Neural cell (in vitro differentiated cells): ENCODE results near the gene UBE3A. TPM values are rescaled to one million over a fixed set of nuclear protein-coding genes. Genes with fewer than 3 reads are reported as not detected.

Experiments
- H2AFZ ChIP-seq: fragments of 200-600, 300-800 bp; sonication (generic), shearing (Covaris generic); 2 replicates; pipeline ENCODE4 v1.6.0; 2014; ENCODE audit warnings: low read depth, mild to moderate bottlenecking, antibody characterized with exemption, low read length, moderate library complexity
- H3F3A ChIP-seq: fragments of 200-600 bp; shearing (Covaris generic); 2 replicates; pipeline ENCODE4 v1.6.1; 2016; ENCODE audit warnings: mild to moderate bottlenecking, moderate library complexity, mixed read lengths, antibody characterized with exemption, low read length; ENCODE audit not compliant: insufficient read depth, poor library complexity, severe bottlenecking
- H3K27ac ChIP-seq: fragments of 200-600, 300-800 bp; sonication (generic), shearing (Covaris generic); 2 replicates; pipeline ENCODE4 v1.5.1; 2014; ENCODE audit warnings: mild to moderate bottlenecking, low read length, moderate library complexity
- H3K27me3 ChIP-seq: fragments of 300-800, 200-600 bp; sonication (generic), shearing (Covaris generic); 2 replicates; pipeline ENCODE4 v1.6.0; 2014; ENCODE audit warnings: mild to moderate bottlenecking, low read depth, low read length, moderate library complexity; ENCODE audit not compliant: insufficient read depth
- H3K36me3 ChIP-seq: fragments of 300-800, 200-600 bp; sonication (generic), shearing (Covaris generic); 2 replicates; pipeline ENCODE4 v1.5.1; 2014; ENCODE audit warnings: mild to moderate bottlenecking, antibody characterized with exemption, low read length, moderate library complexity; ENCODE audit not compliant: insufficient read depth
- H3K4me2 ChIP-seq: fragments of 300-800, 200-600 bp; sonication (generic), shearing (Covaris generic); 2 replicates; pipeline ENCODE4 v1.6.0; 2014; ENCODE audit warnings: mild to moderate bottlenecking, low read length
- H3K4me3 ChIP-seq: fragments of 300-800, 200-600 bp; sonication (generic), shearing (Covaris generic); 2 replicates; pipeline ENCODE4 v1.5.1; 2014; ENCODE audit warnings: mild to moderate bottlenecking, low read length, moderate library complexity
- H3K79me2 ChIP-seq: fragments of 200-600 bp; shearing (Covaris generic); replicated peaks from 2 replicates; pipeline ENCODE4 v1.6.0; 2014; ENCODE audit warnings: mild to moderate bottlenecking, low read length, moderate library complexity; ENCODE audit not compliant: insufficient read depth
- H3K9ac ChIP-seq: fragments of 300-800, 200-600 bp; sonication (generic), shearing (Covaris generic); 2 replicates; pipeline ENCODE4 v1.6.1; 2016; ENCODE audit warnings: mild to moderate bottlenecking, low read length, mixed read lengths
- H3K9me2 ChIP-seq: fragments of 200-600 bp; shearing (Covaris generic); 2 replicates; pipeline ENCODE4 v1.6.1; 2016; ENCODE audit warnings: mild to moderate bottlenecking, low read length, mixed read lengths; ENCODE audit not compliant: insufficient read depth
- H3K9me3 ChIP-seq: fragments of 200-600, 300-800 bp; sonication (generic), shearing (Covaris generic); 2 replicates; pipeline ENCODE4 v1.6.1; 2016; ENCODE audit warnings: mild to moderate bottlenecking, mixed run types, low read length, moderate library complexity, mixed read lengths
- H4K20me1 ChIP-seq: fragments of 200-600 bp; shearing (Covaris generic); 2 replicates; pipeline ENCODE4 v1.6.1; 2016; ENCODE audit warnings: mild to moderate bottlenecking, mixed run types; ENCODE audit not compliant: insufficient read depth
- EP300 ChIP-seq: fragments of 450-650 bp; conservative IDR thresholded peaks from 2 replicates; pipeline ENCODE4 v1.6.1; 2014; ENCODE audit warnings: antibody characterized with exemption, mild to moderate bottlenecking, moderate library complexity; ENCODE audit not compliant: poor library complexity, severe bottlenecking
- EZH2 ChIP-seq: fragments of 200-600, 300-800 bp; shearing (Covaris generic), sonication (generic); IDR thresholded peaks from 2 replicates; pipeline ENCODE4 v1.6.1; 2014; ENCODE audit warnings: antibody characterized with exemption, low read length, borderline replicate concordance, mild to moderate bottlenecking; ENCODE audit not compliant: insufficient read depth, poor library complexity, severe bottlenecking
- MXI1 ChIP-seq: fragments of 450-650 bp; conservative IDR thresholded peaks from 2 replicates; pipeline ENCODE4 v1.6.1; 2014; ENCODE audit warnings: antibody characterized with exemption, mild to moderate bottlenecking; ENCODE audit not compliant: poor library complexity, severe bottlenecking
- POLR2AphosphoS5 ChIP-seq: IDR thresholded peaks from 2 replicates; pipeline ENCODE4 v1.6.1; 2012
- RAD21 ChIP-seq: fragments of 450-650 bp; conservative IDR thresholded peaks from 2 replicates; pipeline ENCODE4 v1.6.1; 2014; ENCODE audit warnings: antibody characterized with exemption, mild to moderate bottlenecking, moderate library complexity
- REST ChIP-seq: IDR thresholded peaks from 2 replicates; pipeline ENCODE4 v1.6.1; 2012; ENCODE audit warnings: borderline replicate concordance
- SMC3 ChIP-seq: fragments of 450-650 bp; conservative IDR thresholded peaks from 2 replicates; pipeline ENCODE4 v1.6.1; 2014; ENCODE audit warnings: antibody characterized with exemption, mild to moderate bottlenecking, moderate library complexity; ENCODE audit not compliant: poor library complexity
- TAF1 ChIP-seq: IDR thresholded peaks from 2 replicates; pipeline ENCODE4 v1.6.1; 2012; ENCODE audit warnings: low read depth
- polyA plus RNA-seq: library from polyadenylated mRNA; depleted of rRNA; stranded (reverse); fragments of >200 nt; gene quantifications from 2 replicates; pipeline ENCODE4 v1.2.3, GENCODE V29; 2014
- TF ChIP-seq, protein P1 (sequence below): fragments of 450-650 bp; IDR thresholded peaks from 2 replicates; pipeline ENCODE4 v1.5.1; 2014; ENCODE audit warnings: antibody characterized with exemption, mild to moderate bottlenecking, moderate library complexity; ENCODE audit not compliant: poor library complexity, severe bottlenecking

Gene UBE3A
- polyA plus RNA-seq, 1 donor from 2014 or later: 98.5 TPM

- H4K20me1 ChIP-seq: no peaks in the 10 kb centered on the region
- H3K9ac ChIP-seq: no peak overlapping the region
- H3F3A ChIP-seq: no peaks in the 10 kb centered on the region
- H2AFZ ChIP-seq: no peak overlapping the region
- H3K4me2 ChIP-seq: no peak overlapping the region
- no peaks in the 10 kb centered on the region for H3K27me3 ChIP-seq
- no peaks in the 10 kb centered on the region for H3K9me2 ChIP-seq
- H3K9me3 ChIP-seq: no peaks in the 10 kb centered on the region
- no peak overlapping the region for H3K4me3 ChIP-seq
- no peaks in the 10 kb centered on the region for H3K79me2 ChIP-seq
- no peaks in the 10 kb centered on the region for H3K36me3 ChIP-seq
- H3K27ac ChIP-seq: no peak overlapping the region
- TF ChIP-seq MXI1 (no peak), SMC3 (no peak), EZH2 (no peak), TAF1 (no peak), RAD21 (no peak), EP300 (no peak), POLR2AphosphoS5 (no peak), REST (no peak)
- TF ChIP-seq, protein P1, sequence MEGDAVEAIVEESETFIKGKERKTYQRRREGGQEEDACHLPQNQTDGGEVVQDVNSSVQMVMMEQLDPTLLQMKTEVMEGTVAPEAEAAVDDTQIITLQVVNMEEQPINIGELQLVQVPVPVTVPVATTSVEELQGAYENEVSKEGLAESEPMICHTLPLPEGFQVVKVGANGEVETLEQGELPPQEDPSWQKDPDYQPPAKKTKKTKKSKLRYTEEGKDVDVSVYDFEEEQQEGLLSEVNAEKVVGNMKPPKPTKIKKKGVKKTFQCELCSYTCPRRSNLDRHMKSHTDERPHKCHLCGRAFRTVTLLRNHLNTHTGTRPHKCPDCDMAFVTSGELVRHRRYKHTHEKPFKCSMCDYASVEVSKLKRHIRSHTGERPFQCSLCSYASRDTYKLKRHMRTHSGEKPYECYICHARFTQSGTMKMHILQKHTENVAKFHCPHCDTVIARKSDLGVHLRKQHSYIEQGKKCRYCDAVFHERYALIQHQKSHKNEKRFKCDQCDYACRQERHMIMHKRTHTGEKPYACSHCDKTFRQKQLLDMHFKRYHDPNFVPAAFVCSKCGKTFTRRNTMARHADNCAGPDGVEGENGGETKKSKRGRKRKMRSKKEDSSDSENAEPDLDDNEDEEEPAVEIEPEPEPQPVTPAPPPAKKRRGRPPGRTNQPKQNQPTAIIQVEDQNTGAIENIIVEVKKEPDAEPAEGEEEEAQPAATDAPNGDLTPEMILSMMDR: no peak
Observed at GRCh38 chr15:25474251-25474650, 35.4 kb upstream of the UBE3A start.

DNA sequence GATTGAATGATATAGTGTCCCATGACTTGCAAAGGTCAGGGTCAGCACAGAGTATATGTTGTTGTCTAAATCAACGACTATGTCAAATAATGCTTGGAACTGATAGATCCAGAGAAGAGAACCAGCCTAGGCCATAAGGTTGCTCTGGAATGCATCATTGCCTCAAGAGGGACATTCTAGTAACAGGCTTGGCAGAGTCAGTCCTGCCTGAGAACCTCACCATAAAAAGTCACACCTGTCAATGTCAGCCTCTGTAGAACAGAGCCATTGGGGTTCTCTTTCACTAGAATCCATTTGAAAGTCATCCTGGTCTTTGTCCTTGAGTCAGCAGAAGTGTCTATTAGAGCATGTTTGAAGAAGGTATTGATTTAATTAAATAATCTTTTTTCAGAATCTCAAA, 31.4 kb upstream of the UBE3A start:
- Histone ChIP-seq H3K27ac (no peak overlapping the region), H2AFZ (no peak overlapping the region), H3K9me2 (no peaks in the 10 kb centered on the region), H3K4me2 (no peak overlapping the region), H3K9ac (no peak overlapping the region), H3K36me3 (no peaks in the 10 kb centered on the region), H3K79me2 (no peaks in the 10 kb centered on the region), H3K9me3 (no peaks in the 10 kb centered on the region), H3K27me3 (no peaks in the 10 kb centered on the region), H3K4me3 (no peak overlapping the region), H3F3A (no peaks in the 10 kb centered on the region), H4K20me1 (no peaks in the 10 kb centered on the region)
- TF ChIP-seq REST: no peak
- no peak for TF ChIP-seq MXI1
- no peak for TF ChIP-seq POLR2AphosphoS5
- no peak for TF ChIP-seq TAF1
- TF ChIP-seq RAD21: no peak
- TF ChIP-seq, protein P1: no peak
- no peak for TF ChIP-seq SMC3
- no peak for TF ChIP-seq EZH2
- no peak for TF ChIP-seq EP300
